ENCODE measurements around the gene INPP5A.
"Not testable (repeated sequence)": the region's sequence is repeated elsewhere in the genome, so short reads cannot be mapped to it uniquely, and the experiment has no call there.

INPP5A gene

GRCh38 chr10:132725202-132725601, 187.6 kb downstream of the INPP5A start:
- no peak for DNase-seq (ENCODE audit: low read depth)

GRCh38 chr10:132726194-132726593, 188.6 kb downstream of the INPP5A start:
- no peak for DNase-seq (ENCODE audit: low read depth)

GRCh38 chr10:132726951-132727350, 189.4 kb downstream of the INPP5A start:
- DNase-seq (ENCODE audit: low read depth) = no peak

DNA sequence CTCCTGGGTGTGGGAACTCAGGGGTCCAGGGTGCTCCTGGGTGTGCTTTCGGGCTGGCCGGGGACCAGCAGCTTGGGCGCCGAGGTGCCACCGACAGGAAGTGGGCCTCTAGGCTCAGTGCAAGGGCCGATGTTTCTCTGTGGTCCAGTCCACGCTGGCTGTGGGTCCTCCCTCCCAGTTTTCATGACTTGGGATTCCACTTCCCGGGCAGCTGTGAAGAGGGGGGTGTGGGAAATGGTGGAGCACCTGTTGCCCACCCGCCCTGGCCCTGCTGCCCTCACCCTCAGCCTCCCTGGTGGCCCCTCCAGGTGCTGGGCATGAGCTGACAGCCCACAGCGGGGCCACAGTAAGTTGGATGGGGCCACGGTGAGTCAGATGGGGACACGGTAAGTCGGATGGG, 189.8 kb downstream of the INPP5A start:
- no peak for DNase-seq (ENCODE audit: low read depth)

GRCh38 chr10:132728321-132728720, 190.7 kb downstream of the INPP5A start:
- no peak for DNase-seq (ENCODE audit: low read depth)

GRCh38 chr10:132728741-132729140, 191.2 kb downstream of the INPP5A start:
- no peak for DNase-seq (ENCODE audit: low read depth)

DNA sequence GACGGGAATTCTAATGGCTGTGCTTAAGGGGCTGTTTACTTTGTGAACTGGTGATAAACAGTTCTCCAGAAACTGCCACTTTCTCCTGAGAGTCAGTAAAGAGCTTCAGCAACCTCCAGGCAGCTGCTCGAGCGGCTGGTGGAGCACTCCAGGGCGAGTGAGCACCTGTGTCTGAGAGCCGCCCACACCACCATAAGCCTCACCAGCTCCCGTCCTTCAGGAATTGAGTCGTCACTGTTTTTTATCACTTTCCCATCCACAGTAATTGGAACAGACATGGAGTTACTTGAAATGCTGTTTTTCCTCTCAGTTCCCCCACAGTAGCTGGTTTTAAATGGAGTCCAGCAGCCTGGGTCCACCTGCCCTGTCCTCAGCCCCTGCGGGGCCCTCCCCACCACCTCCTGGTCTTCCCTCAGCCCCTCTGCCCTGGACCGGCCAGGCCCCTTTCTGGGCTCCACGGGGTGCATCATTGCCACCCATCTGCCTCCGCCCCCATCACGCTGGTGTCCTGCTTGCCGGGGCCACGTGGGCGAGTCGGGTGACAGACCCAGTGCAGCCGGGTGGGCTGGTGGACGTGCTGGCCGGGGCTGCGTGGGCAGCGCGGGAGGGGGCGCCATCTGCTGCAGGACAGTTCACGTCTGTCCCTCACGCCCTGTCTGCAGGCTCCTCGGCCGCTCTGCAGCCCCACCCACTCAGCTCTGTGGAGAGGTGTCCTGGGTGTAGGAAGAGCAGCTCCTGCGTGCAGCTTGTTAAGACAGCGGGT, 192.4 kb downstream of the INPP5A start:
- no peak for DNase-seq (ENCODE audit: low read depth)

GRCh38 chr10:132730573-132730953, 193.0 kb downstream of the INPP5A start:
- no peak for DNase-seq (ENCODE audit: low read depth)

GRCh38 chr10:132732518-132732917, 194.9 kb downstream of the INPP5A start:
- DNase-seq (ENCODE audit: low read depth) = no peak

DNA sequence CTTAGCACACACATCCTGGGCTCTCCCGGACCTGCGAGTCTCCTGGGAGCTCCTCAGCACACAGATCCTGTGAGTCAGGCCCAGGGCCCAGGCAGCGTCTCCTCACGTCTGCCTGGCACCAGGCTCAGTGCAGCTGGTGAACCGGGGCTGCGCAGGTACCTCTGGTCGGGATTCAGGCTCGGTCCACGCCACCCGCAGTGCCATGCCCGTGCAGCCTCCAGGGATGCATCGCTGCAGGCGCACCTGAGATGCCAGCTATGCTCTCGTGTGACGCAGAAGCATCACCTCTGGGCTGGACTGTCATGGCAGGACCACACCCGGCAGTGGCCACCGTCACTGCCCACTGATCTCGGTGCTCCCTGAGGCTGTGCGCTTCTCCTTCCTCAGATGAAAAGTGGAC, 196.3 kb downstream of the INPP5A start:
- DNase-seq (ENCODE audit: low read depth) = no peak

- no peak for DNase-seq (ENCODE audit: low read depth)
Measured at GRCh38 chr10:132735341-132735775, 197.8 kb downstream of the INPP5A start.

DNA sequence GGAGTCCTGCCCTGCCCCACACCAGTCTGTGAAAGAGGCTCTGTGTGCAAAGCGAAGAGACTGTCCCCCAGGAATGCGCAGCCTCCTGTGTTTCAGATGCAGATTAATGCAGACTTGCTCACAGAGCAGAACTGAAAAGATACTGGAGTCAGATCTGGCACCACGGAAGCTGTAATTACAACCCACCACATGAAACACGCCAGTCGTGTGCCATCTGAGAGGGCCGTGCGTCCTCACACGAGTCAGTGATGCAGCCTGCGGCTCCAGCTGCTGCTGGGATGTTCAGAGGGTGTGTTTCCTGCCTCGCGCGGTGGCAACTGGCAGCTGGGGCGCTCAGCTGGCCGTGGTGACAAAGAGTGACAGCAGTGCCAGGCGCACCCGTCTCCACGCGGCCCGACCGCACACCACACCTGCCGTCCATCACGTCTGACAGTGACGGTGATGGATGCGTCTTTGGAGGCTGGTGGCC, 198.4 kb downstream of the INPP5A start:
- DNase-seq (ENCODE audit: low read depth) = no peak

DNA sequence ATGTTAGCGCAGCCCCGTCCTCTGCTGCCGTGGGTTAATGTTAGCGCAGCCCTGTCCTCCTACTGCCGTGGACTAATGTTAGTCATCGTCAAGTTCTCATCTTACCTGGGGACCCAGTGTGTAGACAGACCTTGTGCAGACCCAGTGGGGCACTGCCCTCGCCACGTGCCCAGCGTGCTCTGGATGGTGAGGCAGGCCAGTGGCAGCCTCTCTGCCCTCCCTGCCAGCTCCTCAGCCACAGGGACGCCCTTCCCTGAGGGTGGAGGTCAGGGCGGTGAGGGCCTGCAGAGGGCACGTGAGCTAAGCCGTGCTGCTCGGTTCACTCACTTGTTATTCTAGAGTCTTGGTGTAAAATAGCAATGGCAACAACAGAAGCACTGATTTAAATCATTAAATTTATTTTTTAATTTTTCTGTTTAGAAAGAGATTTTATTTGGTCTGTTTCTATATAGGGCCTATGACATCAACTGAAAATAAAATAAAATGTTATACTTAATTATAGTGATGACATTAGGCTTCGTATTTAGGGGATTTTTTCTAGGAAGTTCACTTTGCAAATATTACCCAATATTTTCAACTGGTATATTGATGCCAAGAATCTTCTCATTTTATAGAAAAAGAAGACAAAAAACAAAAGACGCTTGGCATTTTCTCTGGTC, 199.9 kb downstream of the INPP5A start:
- DNase-seq (ENCODE audit: low read depth) = no peak

DNA sequence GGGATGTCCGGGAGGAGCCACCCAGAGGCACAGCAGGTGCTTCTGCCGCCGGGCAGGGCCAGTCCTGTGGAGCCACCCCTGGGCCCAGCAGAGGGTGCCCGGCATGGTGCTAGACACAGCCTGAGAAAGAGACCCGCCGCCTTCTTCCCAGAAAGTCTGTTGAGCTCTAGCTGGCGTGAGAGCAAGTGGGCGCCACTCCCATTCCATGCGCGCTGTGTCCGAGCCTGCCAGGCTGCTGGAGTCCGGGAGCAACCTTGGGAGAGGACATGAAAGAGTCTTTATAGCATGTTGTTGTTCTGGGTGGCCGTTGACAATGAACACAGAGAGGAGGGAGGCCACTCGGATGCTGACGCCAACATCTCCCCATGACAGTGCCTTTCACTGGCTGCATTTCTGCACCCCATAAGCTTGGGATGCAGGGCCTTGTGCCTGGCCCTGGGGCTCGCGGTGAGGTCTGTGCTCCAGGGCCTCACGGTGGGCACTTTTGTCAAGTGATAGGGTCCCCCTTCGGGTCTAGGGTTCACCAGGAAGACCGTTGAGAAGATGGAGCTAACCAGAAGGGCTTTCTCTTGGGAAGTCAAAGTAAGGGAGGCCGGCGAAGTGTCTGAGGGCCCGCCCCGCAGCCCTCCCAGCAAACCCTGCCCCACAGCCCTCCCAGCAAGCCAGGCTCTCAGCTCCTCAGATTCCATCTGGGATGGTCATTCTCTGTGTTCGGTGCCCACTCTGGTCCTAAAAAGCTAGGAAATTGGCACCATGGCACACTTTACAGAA, 201.1 kb downstream of the INPP5A start:
- DNase-seq (ENCODE audit: low read depth) = no peak

- DNase-seq (ENCODE audit: low read depth) = no peak
Measured at GRCh38 chr10:132739225-132739613, 201.6 kb downstream of the INPP5A start.

GRCh38 chr10:132740588-132740987, 203.0 kb downstream of the INPP5A start:
- no peak for DNase-seq (ENCODE audit: low read depth)

DNA sequence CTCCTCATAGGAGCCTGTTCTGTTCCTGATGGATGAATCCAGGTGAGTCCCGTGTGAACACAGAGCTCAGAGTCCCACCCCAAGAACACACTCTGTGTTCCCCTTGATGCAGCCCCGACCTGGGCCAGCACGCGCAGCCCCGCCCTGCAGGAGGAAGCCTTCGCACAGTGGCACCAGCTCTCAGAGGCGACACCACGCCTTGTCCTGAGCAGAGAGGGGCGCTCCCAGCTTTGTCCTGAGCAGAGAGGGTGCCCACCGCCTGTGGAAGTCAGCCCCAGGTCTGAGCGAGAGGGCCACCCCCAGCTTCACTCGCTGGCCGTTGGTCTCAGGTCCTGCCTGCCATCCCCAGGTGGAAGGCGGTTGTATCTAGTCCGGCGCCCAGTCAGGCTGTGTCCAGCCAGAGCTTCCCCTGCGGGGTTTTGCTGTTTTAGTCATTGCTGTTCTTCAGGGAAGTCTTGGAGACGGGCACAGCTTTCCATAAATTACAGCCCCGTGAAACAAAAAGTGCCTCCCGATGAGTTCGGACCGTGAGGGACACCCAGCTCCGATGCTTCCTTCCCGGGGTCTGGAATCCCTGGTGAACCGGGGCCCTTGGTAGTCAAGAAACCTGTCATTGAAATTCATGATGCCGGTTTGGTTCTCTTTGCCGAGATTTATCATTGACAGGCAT, 204.7 kb downstream of the INPP5A start:
- DNase-seq (ENCODE audit: low read depth) = no peak

DNA sequence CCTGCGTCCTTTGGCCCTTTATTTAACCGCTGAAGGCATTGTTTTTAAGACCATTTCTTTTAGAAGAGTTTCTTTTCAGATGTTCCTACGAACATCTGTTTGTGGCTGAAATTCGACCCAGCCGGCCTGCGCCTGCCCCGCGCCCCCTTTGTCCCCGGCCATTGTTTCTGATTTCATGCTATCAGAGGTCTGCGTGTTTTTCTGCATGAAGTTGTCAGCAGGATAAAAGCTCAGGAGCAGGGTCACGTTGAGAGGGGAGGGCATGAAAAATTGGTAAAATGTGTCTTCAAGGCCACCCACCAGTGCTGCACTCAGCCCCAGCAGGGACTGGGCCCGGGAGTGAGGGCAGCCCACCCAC, 205.2 kb downstream of the INPP5A start:
- DNase-seq (ENCODE audit: low read depth) = no peak

- not testable (repeated sequence) for DNase-seq (ENCODE audit: low read depth)
Measured at GRCh38 chr10:132743196-132743924, 205.8 kb downstream of the INPP5A start.

DNA sequence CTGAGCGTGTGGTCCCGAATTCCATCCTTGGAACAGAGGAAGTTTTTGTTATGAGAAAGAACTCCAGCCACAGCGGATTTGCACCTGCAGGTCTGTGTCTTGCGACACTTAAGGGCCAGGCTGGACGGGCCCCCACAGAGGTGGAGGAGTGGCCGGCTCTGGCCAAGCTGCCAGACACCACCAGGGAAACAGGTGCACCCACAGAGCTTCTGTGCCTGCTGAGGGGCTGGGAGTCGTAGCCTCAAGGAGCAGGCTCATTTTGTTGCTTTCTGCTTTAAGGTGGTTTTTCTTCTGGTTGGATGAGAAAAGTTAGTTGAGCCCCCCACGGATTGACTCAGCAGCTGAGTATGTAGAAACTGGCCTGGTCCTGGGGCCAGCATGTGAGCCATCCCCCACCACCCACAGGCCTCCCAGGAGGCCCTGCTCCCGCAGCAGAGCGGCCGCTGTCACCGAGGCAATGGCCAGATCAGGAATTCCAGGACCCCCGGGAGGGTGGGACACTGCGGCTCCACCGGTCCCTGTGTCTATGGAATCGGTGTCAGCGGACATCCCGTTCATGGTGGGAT, 206.4 kb downstream of the INPP5A start:
- no peak for DNase-seq (ENCODE audit: low read depth)

DNA sequence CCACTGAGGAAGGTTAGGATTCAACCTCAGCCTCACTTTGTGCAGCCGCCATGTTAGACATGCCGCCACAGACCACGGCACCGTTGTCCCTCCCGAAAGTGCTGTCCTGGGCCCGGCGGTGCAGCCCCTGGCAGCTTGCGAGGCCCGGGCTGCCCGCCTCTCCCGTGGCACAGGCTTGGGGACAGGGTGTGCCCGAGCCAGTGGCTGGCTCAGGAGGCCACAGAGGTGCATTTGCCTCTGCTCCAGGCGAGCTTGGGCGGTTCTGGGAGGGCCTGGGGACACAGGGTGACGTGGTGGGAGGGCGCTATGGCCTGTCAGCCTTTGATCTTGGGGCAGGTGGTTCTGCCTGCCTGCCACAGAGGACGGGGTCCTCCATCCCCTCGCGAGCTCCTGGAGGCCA, 207.3 kb downstream of the INPP5A start:
- no peak for DNase-seq (ENCODE audit: low read depth)

Data from stimulated activated CD8-positive, alpha-beta memory T cell treated with anti-CD3 and anti-CD28 coated beads, Interleukin-15, amount 100 ng/mL, for 24 hours (primary cell).